Measurements from ENCODE around the gene RUFY1.
"Not testable (repeated sequence)": the region's sequence is repeated elsewhere in the genome, so short reads cannot be mapped to it uniquely, and the experiment has no call there.

DNA sequence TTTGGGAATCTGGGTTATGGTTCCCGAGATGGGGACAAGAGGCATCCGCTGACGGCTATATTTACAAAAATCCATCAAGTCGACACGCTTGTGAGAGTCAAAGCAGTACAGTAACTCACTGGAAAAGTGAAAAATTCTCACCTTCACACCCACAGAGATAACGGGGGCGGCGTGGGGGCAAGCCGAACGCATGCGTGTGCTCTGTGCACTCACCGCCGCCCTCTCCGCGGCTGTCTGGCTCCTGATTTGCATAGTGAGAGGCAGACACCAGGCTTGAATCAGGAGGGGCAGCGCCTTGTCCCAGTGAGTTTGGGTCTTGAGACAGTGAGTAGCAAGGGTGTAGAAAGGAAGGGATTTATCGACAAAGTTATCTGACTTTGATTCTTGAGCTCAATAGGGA lies 32.0 kb upstream of the RUFY1 start:
- TF ChIP-seq, protein P1, sequence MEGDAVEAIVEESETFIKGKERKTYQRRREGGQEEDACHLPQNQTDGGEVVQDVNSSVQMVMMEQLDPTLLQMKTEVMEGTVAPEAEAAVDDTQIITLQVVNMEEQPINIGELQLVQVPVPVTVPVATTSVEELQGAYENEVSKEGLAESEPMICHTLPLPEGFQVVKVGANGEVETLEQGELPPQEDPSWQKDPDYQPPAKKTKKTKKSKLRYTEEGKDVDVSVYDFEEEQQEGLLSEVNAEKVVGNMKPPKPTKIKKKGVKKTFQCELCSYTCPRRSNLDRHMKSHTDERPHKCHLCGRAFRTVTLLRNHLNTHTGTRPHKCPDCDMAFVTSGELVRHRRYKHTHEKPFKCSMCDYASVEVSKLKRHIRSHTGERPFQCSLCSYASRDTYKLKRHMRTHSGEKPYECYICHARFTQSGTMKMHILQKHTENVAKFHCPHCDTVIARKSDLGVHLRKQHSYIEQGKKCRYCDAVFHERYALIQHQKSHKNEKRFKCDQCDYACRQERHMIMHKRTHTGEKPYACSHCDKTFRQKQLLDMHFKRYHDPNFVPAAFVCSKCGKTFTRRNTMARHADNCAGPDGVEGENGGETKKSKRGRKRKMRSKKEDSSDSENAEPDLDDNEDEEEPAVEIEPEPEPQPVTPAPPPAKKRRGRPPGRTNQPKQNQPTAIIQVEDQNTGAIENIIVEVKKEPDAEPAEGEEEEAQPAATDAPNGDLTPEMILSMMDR (IDR thresholded peaks at IDR 0.05) = not testable (repeated sequence)
- not testable (repeated sequence) for TF ChIP-seq RFX5 (IDR thresholded peaks at IDR 0.05; ENCODE audit: low read length); EZH2phosphoT487 (IDR thresholded peaks at IDR 0.05; ENCODE audit: borderline replicate concordance, low read depth); SMC3 (IDR thresholded peaks at IDR 0.05; ENCODE audit: low read depth, low read length); RAD21 (IDR thresholded peaks at IDR 0.05; ENCODE audit: low read length); ELF1 (IDR thresholded peaks at IDR 0.05); SIN3A (IDR thresholded peaks at IDR 0.05; ENCODE audit: borderline replicate concordance, low read depth, low read length); CHD2 (IDR thresholded peaks at IDR 0.05; ENCODE audit: low read length, partially characterized antibody); TEAD4 (IDR thresholded peaks at IDR 0.05; ENCODE audit: borderline replicate concordance, insufficient read depth); MXI1 (IDR thresholded peaks at IDR 0.05; ENCODE audit: low read depth, low read length)
- TF ChIP-seq, protein P2, sequence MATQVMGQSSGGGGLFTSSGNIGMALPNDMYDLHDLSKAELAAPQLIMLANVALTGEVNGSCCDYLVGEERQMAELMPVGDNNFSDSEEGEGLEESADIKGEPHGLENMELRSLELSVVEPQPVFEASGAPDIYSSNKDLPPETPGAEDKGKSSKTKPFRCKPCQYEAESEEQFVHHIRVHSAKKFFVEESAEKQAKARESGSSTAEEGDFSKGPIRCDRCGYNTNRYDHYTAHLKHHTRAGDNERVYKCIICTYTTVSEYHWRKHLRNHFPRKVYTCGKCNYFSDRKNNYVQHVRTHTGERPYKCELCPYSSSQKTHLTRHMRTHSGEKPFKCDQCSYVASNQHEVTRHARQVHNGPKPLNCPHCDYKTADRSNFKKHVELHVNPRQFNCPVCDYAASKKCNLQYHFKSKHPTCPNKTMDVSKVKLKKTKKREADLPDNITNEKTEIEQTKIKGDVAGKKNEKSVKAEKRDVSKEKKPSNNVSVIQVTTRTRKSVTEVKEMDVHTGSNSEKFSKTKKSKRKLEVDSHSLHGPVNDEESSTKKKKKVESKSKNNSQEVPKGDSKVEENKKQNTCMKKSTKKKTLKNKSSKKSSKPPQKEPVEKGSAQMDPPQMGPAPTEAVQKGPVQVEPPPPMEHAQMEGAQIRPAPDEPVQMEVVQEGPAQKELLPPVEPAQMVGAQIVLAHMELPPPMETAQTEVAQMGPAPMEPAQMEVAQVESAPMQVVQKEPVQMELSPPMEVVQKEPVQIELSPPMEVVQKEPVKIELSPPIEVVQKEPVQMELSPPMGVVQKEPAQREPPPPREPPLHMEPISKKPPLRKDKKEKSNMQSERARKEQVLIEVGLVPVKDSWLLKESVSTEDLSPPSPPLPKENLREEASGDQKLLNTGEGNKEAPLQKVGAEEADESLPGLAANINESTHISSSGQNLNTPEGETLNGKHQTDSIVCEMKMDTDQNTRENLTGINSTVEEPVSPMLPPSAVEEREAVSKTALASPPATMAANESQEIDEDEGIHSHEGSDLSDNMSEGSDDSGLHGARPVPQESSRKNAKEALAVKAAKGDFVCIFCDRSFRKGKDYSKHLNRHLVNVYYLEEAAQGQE (IDR thresholded peaks at IDR 0.05; ENCODE audit: low read depth, low read length) = not testable (repeated sequence)
